Right lobe of liver (tissue), 6 donors: Measurements from ENCODE around the gene VASN. TPM values are rescaled to one million over a fixed set of nuclear protein-coding genes. Genes with fewer than 3 reads are reported as not detected.
A peak's percentile ranks its signal among the peaks of the same experiment; 100 is the strongest.

ENCODE experiments used
- ATAC-seq, 4 donors: fragments of 200-7000 bp; cut with Tn5 transposase; one replicate each; pipeline ENCODE4 v1.9.1; 2020; ENCODE audit warnings: mild to moderate bottlenecking in 4 of 4, moderate library complexity in 4 of 4
- DNase-seq, 3 donors: peaks; one replicate each; pipeline ENCODE4 v3.0.0-alpha.2; 2020
- H3K27ac ChIP-seq, 3 donors: fragments of 200-600 bp; one replicate each; pipeline ENCODE4 v1.8.0; 2022
- H3K27me3 ChIP-seq, 2 donors: fragments of 200-600 bp; one replicate each; pipeline ENCODE4 v1.8.0; 2022
- H3K36me3 ChIP-seq, 4 donors: fragments of 200-600 bp; sonication (generic) in 1 of 4; one replicate each; pipeline versions ENCODE4 v1.5.1 to v1.8.0; 2017 to 2022; ENCODE audit warnings: control low read depth in 1 of 4
- H3K4me1 ChIP-seq, 4 donors: fragments of 200-600 bp; sonication (generic) in 1 of 4; one replicate each; pipeline versions ENCODE4 v1.5.1 to v1.8.0; 2017 to 2022; ENCODE audit warnings: control low read depth in 1 of 4
- H3K4me3 ChIP-seq, 3 donors: fragments of 200-600 bp; one replicate each; pipeline ENCODE4 v1.8.0; 2022
- H3K9me3 ChIP-seq, 4 donors: fragments of 200-600 bp; sonication (generic) in 1 of 4; one replicate each; pipeline versions ENCODE4 v1.5.1 to v1.8.0; 2017 to 2022; ENCODE audit warnings: control low read depth in 1 of 4
- POLR2A ChIP-seq: fragments of 450-650 bp; IDR thresholded peaks from one replicate; pipeline ENCODE4 v1.6.1; 2017; ENCODE audit warnings: antibody characterized with exemption, mild to moderate bottlenecking
- WGBS: methylation state at CpG from one replicate; pipeline ENCODE4 v1.1.6; 2018; ENCODE audit warnings: low coverage, low lambda C conversion rate; ENCODE audit not compliant: insufficient coverage; ENCODE audit errors: missing lambda C conversion rate; 5-methylcytosine and 5-hydroxymethylcytosine counted together
- intact Hi-C, 2 donors: fragments of 100-400 bp; cut with DNase I; formaldehyde crosslinking; loops; one replicate each; pipeline versions ENCODE4 v1.11.2 to v1.14.1; 2022
- total RNA-seq, 6 experiments: library from RNA; depleted of rRNA in 2 of 6; stranded (reverse); fragments of >200 nt in 2 of 6; fragmentation: NEBNext Ultra II Directional in 3 of 6; extraction: Animal tissue kit (Norgen Biotek cat#: 25700) in 3 of 6; gene quantifications; one replicate each; pipeline versions ENCODE4 v1.1.0 to v1.2.4, GENCODE V29; 2016 to 2023
- TF ChIP-seq, protein P1 (sequence below), 4 donors: fragments of 200-600 bp in 3 of 4; fragments of 450-650 bp in 1 of 4; IDR thresholded peaks; one replicate each; pipeline versions ENCODE4 v1.5.1 to v1.8.0; 2016 to 2022; ENCODE audit warnings: antibody characterized with exemption in 4 of 4, mild to moderate bottlenecking in 2 of 4
- donor health status: DM: no; HTN: yes; CAD: no.
- donor health status: DM: no; HTN: no; CAD: no.
- donor health status: DM: no; HTN: no; CAD: no.
- donor health status: DM: no; HTN: yes; CAD: no.
- donor health status: DM: no; HTN: yes; CAD: no.

VASN gene
- total RNA-seq, 6 experiments from 2014 or later, result 13.5 to 22.9 (median 16.8) TPM

DNA sequence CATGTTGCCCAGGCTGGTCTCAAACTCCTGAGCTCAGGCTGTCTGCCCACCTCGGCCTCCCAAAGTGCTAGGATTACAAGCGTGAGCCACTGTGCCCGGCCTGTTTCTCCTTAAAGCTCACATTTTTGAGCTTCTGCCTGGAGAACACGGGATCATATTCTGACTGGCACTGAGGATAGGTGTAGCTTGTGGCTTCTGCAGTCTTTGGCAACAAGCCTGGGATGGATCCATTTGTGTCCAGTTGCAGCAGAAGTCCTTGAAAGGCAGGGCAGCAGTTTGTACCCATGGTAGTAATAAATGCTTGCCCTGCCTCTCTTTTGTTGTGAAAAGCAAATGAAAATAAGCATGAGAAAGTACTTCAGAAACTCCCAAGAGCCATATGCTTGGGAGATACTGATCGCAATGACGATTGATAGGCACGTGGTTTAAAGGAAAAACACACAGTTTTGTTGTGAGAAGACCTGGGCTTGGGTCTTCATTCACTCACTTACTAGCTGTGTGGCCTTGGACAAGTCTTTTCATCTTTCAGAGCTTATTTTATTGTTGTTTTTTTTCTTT, 47.8 kb downstream of the VASN start:
- H3K9me3 ChIP-seq, result no peaks in the 10 kb centered on the region
- DNase-seq (peak in 1 of 3 donors; percentile 22), ATAC-seq (no peak)
- H3K27me3 ChIP-seq, result no peaks in the 10 kb centered on the region
- H3K27ac ChIP-seq, result no peak overlapping the region
- no peaks in the 10 kb centered on the region for H3K36me3 ChIP-seq
- WGBS, result 69% methylated on average over 4 of the region's 7 CpGs
- intact Hi-C loops, result no loop called here
- no peak overlapping the region for H3K4me3 ChIP-seq
- TF ChIP-seq, protein P1, sequence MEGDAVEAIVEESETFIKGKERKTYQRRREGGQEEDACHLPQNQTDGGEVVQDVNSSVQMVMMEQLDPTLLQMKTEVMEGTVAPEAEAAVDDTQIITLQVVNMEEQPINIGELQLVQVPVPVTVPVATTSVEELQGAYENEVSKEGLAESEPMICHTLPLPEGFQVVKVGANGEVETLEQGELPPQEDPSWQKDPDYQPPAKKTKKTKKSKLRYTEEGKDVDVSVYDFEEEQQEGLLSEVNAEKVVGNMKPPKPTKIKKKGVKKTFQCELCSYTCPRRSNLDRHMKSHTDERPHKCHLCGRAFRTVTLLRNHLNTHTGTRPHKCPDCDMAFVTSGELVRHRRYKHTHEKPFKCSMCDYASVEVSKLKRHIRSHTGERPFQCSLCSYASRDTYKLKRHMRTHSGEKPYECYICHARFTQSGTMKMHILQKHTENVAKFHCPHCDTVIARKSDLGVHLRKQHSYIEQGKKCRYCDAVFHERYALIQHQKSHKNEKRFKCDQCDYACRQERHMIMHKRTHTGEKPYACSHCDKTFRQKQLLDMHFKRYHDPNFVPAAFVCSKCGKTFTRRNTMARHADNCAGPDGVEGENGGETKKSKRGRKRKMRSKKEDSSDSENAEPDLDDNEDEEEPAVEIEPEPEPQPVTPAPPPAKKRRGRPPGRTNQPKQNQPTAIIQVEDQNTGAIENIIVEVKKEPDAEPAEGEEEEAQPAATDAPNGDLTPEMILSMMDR (IDR thresholded peaks at IDR 0.05), result no peak
- TF ChIP-seq POLR2A, result no peak
- H3K4me1 ChIP-seq, result peaks cover 0 to 4% (median 2%) of the 10 kb centered on the region in 4 donors

DNA sequence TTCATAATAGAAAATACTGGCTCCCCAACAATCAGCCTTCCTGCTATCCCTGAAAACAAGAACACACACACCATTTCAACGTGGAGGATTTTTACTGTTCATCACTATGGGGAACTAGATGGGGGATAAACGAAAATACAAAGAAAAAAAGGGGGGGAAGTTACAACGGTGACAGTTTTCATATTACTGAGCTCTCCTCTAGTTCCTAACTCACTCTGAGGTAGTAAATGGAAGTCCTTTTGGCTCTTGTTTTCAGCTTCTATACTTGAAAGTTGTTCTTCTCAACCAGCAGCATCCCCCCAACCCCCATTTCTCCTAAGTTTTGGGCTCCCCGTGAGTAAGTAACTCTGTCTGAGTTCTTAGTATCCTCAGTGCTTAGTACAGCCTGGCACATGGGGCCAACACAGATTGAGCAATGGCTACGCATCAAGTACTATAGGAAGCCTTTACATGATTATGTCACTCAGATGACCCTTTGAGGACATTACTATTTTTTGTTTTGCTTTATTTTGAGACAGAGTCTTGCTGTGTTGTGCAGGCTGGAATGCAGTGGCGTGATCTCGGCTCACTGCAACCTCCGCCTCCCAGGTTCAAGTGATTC, 49.0 kb downstream of the VASN start:
- Histone ChIP-seq H3K4me1 (peaks cover 0 to 4% (median 2%) of the 10 kb centered on the region in 4 donors), H3K9me3 (no peaks in the 10 kb centered on the region), H3K27ac (no peak overlapping the region), H3K36me3 (no peaks in the 10 kb centered on the region), H3K27me3 (no peaks in the 10 kb centered on the region), H3K4me3 (no peak overlapping the region)
- intact Hi-C loops, result no loop called here
- WGBS, result 64% methylated on average over 8 of the region's 8 CpGs
- TF ChIP-seq POLR2A, result no peak
- TF ChIP-seq, protein P1 (IDR thresholded peaks at IDR 0.05), result no peak
- ATAC-seq (no peak), DNase-seq (peak in 1 of 3 donors; percentile 2)

DNA sequence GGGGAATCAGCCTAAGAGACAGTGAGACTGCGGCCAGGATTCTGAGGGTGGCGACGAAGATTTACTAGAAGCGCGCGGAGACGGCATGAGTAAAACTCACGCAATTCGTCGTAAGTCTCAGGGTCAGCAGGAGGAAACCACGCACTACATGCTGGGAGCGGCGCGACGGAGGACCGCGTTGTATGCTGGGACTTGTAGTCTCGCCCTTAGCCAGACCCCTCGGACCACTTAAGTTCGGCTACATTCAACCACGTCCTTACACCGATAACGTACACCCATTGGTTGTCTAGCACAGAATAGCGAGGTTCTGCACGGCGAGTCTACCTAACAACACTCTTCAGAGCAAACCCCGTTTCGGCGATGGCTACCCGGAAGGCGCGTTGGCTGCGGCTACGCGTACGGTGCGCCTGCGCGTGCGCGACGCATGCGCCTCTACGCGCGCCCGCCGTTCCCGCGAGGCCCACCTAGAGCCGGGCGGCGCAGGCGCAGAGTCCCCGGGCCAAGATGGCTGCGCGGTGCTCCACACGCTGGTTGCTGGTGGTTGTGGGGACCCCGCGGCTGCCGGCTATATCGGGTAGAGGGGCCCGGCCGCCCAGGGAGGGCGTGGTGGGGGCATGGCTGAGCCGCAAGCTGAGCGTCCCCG, 53.9 kb downstream of the VASN start, which contains the start of gene DNAJA3:
Gene DNAJA3 (plus strand): TSS at position 491 of the 643 bp plus-strand sequence. CDS start 14 bp downstream, at position 505.
- intact Hi-C loops, result no loop called here
- peak within 1 kb of the TSS; percentile 95 to 98 (median 97) for H3K27ac ChIP-seq
- peak within 1 kb of the TSS; percentile 79 to 97 (median 94) for H3K4me3 ChIP-seq
- WGBS, result 0% methylated on average over 13 of the region's 68 CpGs
- H3K27me3 ChIP-seq, result no peaks in the 10 kb centered on the region
- TF ChIP-seq, protein P1 (IDR thresholded peaks at IDR 0.05), result no peak
- peak; percentile 84 for TF ChIP-seq POLR2A
- ATAC-seq, result peak; percentile 93 to 95 (median 94)
- peaks cover 0 to 2% (median 0%) of the 10 kb centered on the region in 4 donors for H3K36me3 ChIP-seq
- H3K9me3 ChIP-seq, result no peaks in the 10 kb centered on the region
- DNase-seq, result peak; percentile 93 to 94 (median 94)
- H3K4me1 ChIP-seq, result peaks cover 0 to 13% (median 7%) of the 10 kb centered on the region in 4 donors

DNA sequence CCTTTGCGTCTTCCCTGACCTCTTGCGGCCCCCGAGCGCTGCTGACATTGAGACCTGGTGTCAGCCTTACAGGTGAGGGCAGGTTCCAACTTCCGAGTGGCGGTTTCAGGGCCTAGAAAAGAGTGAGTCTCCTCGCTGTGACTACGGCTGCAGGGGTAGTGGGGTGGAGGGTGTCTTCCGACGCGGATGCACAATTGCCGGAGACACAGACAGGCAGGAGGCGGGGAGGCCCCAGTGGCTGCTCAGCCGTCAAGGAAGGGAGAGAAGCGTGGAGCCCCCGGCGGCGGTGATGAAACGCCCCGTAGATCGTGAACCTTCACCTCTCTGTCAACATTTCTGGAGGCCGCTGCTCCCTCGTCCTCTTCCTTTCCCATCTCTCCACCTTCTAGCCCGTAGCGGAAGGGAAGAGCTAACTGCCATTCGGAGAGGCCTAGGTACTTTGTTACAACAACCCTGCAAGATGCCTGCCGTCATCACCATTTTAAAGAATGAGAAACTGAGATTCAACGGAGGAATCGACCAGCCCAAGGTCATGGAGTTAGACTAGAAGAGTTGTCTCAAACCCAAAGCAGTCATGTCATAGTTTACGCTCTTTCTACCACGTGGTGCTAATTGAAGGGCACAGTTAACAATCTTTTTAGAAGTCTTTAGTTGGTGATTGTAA, 54.5 kb downstream of the VASN start:
- Histone ChIP-seq H3K9me3 (no peaks in the 10 kb centered on the region), H3K4me3 (peak overlapping the region; percentile 79 to 97 (median 94)), H3K27me3 (no peaks in the 10 kb centered on the region), H3K36me3 (peaks cover 0 to 2% (median 0%) of the 10 kb centered on the region in 4 donors), H3K4me1 (peaks cover 0 to 13% (median 7%) of the 10 kb centered on the region in 4 donors), H3K27ac (peak overlapping the region; percentile 95 to 98 (median 97))
- DNase-seq (peak; percentile 64 to 73 (median 64)), ATAC-seq (peak; percentile 51 to 62 (median 58))
- 1% methylated on average over 23 of the region's 31 CpGs for WGBS
- intact Hi-C loops, result no loop called here
- TF ChIP-seq, protein P1 (IDR thresholded peaks at IDR 0.05), result no peak
